Skeletal muscle tissue (tissue), 4 donors: ENCODE data around the gene PPP1R12B. TPM values are rescaled to one million over a fixed set of nuclear protein-coding genes. Genes with fewer than 3 reads are reported as not detected.
A peak's percentile ranks its signal among the peaks of the same experiment; 100 is the strongest.

Experiments used
- H3K27ac ChIP-seq: one replicate; pipeline ENCODE4 v1.7.0; 2013; ENCODE audit warnings: mild to moderate bottlenecking, low read depth, low read length, inconsistent platforms
- H3K27me3 ChIP-seq, 3 donors: one replicate each; pipeline ENCODE4 v1.7.0; 2013; ENCODE audit warnings: low read length in 3 of 3; ENCODE audit not compliant: control insufficient read depth in 3 of 3, insufficient read depth in 3 of 3
- H3K36me3 ChIP-seq, 3 donors: one replicate each; pipeline ENCODE4 v1.7.0; 2013; ENCODE audit warnings: low read length in 3 of 3; ENCODE audit not compliant: control insufficient read depth in 3 of 3, insufficient read depth in 3 of 3
- H3K4me1 ChIP-seq, 3 donors: one replicate each; pipeline ENCODE4 v1.7.0; 2013; ENCODE audit warnings: low read length in 3 of 3, mild to moderate bottlenecking in 3 of 3; ENCODE audit not compliant: control insufficient read depth in 3 of 3, insufficient read depth in 3 of 3
- H3K4me3 ChIP-seq, 3 donors: one replicate each; pipeline ENCODE4 v1.7.0; 2013; ENCODE audit warnings: low read length in 3 of 3
- H3K9ac ChIP-seq, 3 donors: one replicate each; pipeline ENCODE4 v1.7.0; 2013; ENCODE audit warnings: low read length in 3 of 3, mild to moderate bottlenecking in 3 of 3, moderate library complexity in 2 of 3, low read depth in 1 of 3
- H3K9me3 ChIP-seq, 3 donors: one replicate each; pipeline ENCODE4 v1.7.0; 2013; ENCODE audit warnings: low read length in 3 of 3; ENCODE audit not compliant: control insufficient read depth in 3 of 3
- total RNA-seq: library from RNA; depleted of rRNA; stranded (reverse); fragments of >200 nt; gene quantifications from one replicate; pipeline ENCODE4 v1.2.3, GENCODE V29; 2014
- donor health status: Osteomylitis.

PPP1R12B gene
- total RNA-seq, 1 donor from 2014 or later = 73.6 TPM

GRCh38 chr1:202568410-202568809, 219.9 kb downstream of the PPP1R12B start:
- peak overlapping the region; percentile 28 for H3K27ac ChIP-seq
- H3K9me3 ChIP-seq = no peaks in the 10 kb centered on the region
- no peak overlapping the region for H3K9ac ChIP-seq
- H3K4me1 ChIP-seq = peaks cover 23 to 30% (median 27%) of the 10 kb centered on the region in 3 donors
- peaks cover 19 to 47% (median 46%) of the 10 kb centered on the region in 3 donors for H3K36me3 ChIP-seq
- H3K27me3 ChIP-seq = no peaks in the 10 kb centered on the region
- H3K4me3 ChIP-seq = no peak overlapping the region

GRCh38 chr1:202568826-202569225, 220.3 kb downstream of the PPP1R12B start:
- Histone ChIP-seq H3K4me3 (no peak overlapping the region), H3K27me3 (no peaks in the 10 kb centered on the region), H3K4me1 (peaks cover 23 to 34% (median 27%) of the 10 kb centered on the region in 3 donors), H3K9me3 (no peaks in the 10 kb centered on the region), H3K27ac (peak overlapping the region; percentile 28), H3K9ac (no peak overlapping the region), H3K36me3 (peaks cover 16 to 46% (median 43%) of the 10 kb centered on the region in 3 donors)

GRCh38 chr1:202569393-202570322, 221.2 kb downstream of the PPP1R12B start:
- no peak overlapping the region for H3K4me3 ChIP-seq
- H3K36me3 ChIP-seq = peaks cover 16 to 42% (median 39%) of the 10 kb centered on the region in 3 donors
- no peak overlapping the region for H3K9ac ChIP-seq
- peaks cover 23 to 33% (median 27%) of the 10 kb centered on the region in 3 donors for H3K4me1 ChIP-seq
- H3K27ac ChIP-seq = peak overlapping the region; percentile 28
- no peaks in the 10 kb centered on the region for H3K9me3 ChIP-seq
- no peaks in the 10 kb centered on the region for H3K27me3 ChIP-seq

GRCh38 chr1:202571719-202572339, 223.3 kb downstream of the PPP1R12B start:
- no peak overlapping the region for H3K4me3 ChIP-seq
- H3K4me1 ChIP-seq = peaks cover 12 to 29% (median 28%) of the 10 kb centered on the region in 3 donors
- H3K9me3 ChIP-seq = no peaks in the 10 kb centered on the region
- H3K9ac ChIP-seq = no peak overlapping the region
- peaks cover 16 to 46% (median 24%) of the 10 kb centered on the region in 3 donors for H3K36me3 ChIP-seq
- no peak overlapping the region for H3K27ac ChIP-seq
- H3K27me3 ChIP-seq = no peaks in the 10 kb centered on the region

- peaks cover 16 to 40% (median 20%) of the 10 kb centered on the region in 3 donors for H3K36me3 ChIP-seq
- H3K27me3 ChIP-seq = no peaks in the 10 kb centered on the region
- peaks cover 16 to 39% (median 37%) of the 10 kb centered on the region in 3 donors for H3K4me1 ChIP-seq
- H3K9ac ChIP-seq = no peak overlapping the region
- no peak overlapping the region for H3K27ac ChIP-seq
- H3K4me3 ChIP-seq = no peak overlapping the region
- no peaks in the 10 kb centered on the region for H3K9me3 ChIP-seq
These were observed 224.4 kb downstream of the PPP1R12B start for GRCh38 chr1:202572867-202573266.

GRCh38 chr1:202575918-202576653, 227.6 kb downstream of the PPP1R12B start:
- Histone ChIP-seq H3K36me3 (peaks cover 15 to 35% (median 17%) of the 10 kb centered on the region in 3 donors), H3K4me1 (peaks cover 34 to 55% (median 54%) of the 10 kb centered on the region in 3 donors)

GRCh38 chr1:202576816-202577215, 228.3 kb downstream of the PPP1R12B start:
- H3K27me3 ChIP-seq = no peaks in the 10 kb centered on the region
- H3K9ac ChIP-seq = no peak overlapping the region
- H3K9me3 ChIP-seq = no peaks in the 10 kb centered on the region
- peaks cover 20 to 41% (median 24%) of the 10 kb centered on the region in 3 donors for H3K36me3 ChIP-seq
- H3K4me1 ChIP-seq = peaks cover 34 to 55% (median 54%) of the 10 kb centered on the region in 3 donors
- H3K4me3 ChIP-seq = no peak overlapping the region
- peak overlapping the region; percentile 23 for H3K27ac ChIP-seq

More at GRCh38 chr1:202575918-202576653, 227.6 kb downstream of the PPP1R12B start:
- no peaks in the 10 kb centered on the region for H3K27me3 ChIP-seq
- peak overlapping the region in 1 of 3 donors; percentile 18 for H3K9ac ChIP-seq
- H3K27ac ChIP-seq = no peak overlapping the region
- H3K4me3 ChIP-seq = no peak overlapping the region
- H3K9me3 ChIP-seq = no peaks in the 10 kb centered on the region

- H3K36me3 ChIP-seq = peaks cover 22 to 42% (median 24%) of the 10 kb centered on the region in 3 donors
- H3K4me3 ChIP-seq = no peak overlapping the region
- no peaks in the 10 kb centered on the region for H3K27me3 ChIP-seq
- H3K9ac ChIP-seq = no peak overlapping the region
- H3K27ac ChIP-seq = peak overlapping the region; percentile 28
- H3K4me1 ChIP-seq = peaks cover 34 to 55% (median 53%) of the 10 kb centered on the region in 3 donors
- H3K9me3 ChIP-seq = no peaks in the 10 kb centered on the region
These were observed 228.9 kb downstream of the PPP1R12B start for GRCh38 chr1:202577381-202577780.

GRCh38 chr1:202578001-202578504, 229.6 kb downstream of the PPP1R12B start:
- Histone ChIP-seq H3K27me3 (no peaks in the 10 kb centered on the region), H3K36me3 (peaks cover 20 to 35% (median 22%) of the 10 kb centered on the region in 3 donors), H3K4me3 (no peak overlapping the region), H3K9me3 (no peaks in the 10 kb centered on the region), H3K27ac (peak overlapping the region; percentile 38), H3K9ac (no peak overlapping the region), H3K4me1 (peaks cover 34 to 53% (median 50%) of the 10 kb centered on the region in 3 donors)
